Testis (tissue), 2 donors: ENCODE measurements around the gene DUSP22.

ENCODE experiments used
- POLR2A ChIP-seq: fragments of 450-650 bp; IDR thresholded peaks from one replicate; pipeline ENCODE4 v1.6.1; 2017; ENCODE audit warnings: antibody characterized with exemption, mild to moderate bottlenecking, moderate library complexity
- TF ChIP-seq, protein P1 (sequence below), 3 experiments: fragments of 450-650 bp in 2 of 3; fragments of 200-600 bp in 1 of 3; sonication (generic) in 1 of 3; IDR thresholded peaks; one replicate each; pipeline ENCODE4 v1.5.1; 2016 to 2019; ENCODE audit warnings: antibody characterized with exemption in 3 of 3, mild to moderate bottlenecking in 2 of 3, moderate library complexity in 1 of 3

DNA sequence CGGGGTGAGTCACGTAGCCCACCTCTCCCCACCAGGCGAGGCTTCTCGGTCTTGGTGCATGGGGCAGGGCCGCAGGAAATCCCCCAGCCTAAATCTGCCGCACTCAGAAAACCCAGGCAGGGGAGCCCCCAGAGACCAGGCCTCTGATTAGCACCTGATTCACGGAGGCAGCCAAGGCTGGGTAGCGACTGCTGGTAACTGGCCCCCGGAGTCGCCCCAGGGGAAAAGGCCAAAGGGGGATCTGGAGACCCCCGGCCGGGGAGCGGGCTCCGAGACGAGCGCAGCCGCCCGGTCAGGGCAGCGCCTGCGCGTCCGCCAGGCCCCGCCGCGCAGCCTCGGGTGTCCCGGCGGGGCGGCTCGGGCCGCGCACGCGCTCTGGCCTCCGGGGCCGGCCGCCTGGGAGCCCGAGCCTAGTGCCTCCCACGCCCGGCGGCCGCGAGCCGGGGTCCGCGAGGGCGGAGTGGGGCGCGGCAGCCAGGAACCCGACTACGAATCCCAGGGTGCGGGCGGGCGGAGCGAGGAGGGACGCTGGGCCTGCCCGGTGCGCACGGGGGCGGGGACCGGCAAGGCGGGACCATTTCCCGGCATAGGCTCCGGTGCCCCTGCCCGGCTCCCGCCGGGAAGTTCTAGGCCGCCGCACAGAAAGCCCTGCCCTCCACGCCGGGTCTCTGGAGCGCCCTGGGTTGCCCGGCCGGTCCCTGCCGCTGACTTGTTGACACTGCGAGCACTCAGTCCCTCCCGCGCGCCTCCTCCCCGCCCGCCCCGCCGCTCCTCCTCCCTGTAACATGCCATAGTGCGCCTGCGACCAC lies at the start of gene DUSP22:
- TF ChIP-seq, protein P1, sequence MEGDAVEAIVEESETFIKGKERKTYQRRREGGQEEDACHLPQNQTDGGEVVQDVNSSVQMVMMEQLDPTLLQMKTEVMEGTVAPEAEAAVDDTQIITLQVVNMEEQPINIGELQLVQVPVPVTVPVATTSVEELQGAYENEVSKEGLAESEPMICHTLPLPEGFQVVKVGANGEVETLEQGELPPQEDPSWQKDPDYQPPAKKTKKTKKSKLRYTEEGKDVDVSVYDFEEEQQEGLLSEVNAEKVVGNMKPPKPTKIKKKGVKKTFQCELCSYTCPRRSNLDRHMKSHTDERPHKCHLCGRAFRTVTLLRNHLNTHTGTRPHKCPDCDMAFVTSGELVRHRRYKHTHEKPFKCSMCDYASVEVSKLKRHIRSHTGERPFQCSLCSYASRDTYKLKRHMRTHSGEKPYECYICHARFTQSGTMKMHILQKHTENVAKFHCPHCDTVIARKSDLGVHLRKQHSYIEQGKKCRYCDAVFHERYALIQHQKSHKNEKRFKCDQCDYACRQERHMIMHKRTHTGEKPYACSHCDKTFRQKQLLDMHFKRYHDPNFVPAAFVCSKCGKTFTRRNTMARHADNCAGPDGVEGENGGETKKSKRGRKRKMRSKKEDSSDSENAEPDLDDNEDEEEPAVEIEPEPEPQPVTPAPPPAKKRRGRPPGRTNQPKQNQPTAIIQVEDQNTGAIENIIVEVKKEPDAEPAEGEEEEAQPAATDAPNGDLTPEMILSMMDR (IDR thresholded peaks at IDR 0.05) = no peak
- peak; percentile 67 for TF ChIP-seq POLR2A
